ENCODE results near the gene RNF115. TPM values are rescaled to one million over a fixed set of nuclear protein-coding genes. Genes with fewer than 3 reads are reported as not detected.

Gene RNF115
- total and polyA plus RNA-seq, 2 of the 13 experiments (the other 11 are each of a cell fraction or from before 2014, with no cell fraction given), result 6.0 to 10.1 TPM

DNA sequence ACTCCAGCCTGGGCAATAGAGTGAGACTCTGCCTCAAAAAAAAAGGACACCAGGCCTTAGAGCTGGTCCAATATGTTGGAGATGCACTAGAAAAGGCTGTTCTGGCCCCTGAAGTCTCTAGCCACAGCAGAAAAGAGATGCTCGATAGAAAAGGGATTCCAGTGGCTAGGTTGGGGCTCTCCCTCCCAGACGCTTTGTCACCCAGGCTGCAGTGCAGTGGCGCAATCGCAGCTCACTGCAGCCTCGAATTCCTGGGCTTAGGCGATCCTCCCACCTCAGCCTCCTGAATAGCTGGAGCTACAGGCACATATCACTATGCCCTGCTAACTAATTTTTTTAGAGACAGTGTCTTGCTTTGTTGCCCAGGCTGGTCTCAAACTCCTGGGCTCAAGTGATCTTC, 135.0 kb downstream of the RNF115 start:
- no peak overlapping the region for H3K4me2 ChIP-seq (ENCODE audit: low read depth, low read length)
- ChIA-PET CTCF (ENCODE audit: low intra/inter-chr PET ratio, low total read pairs) (no interaction called here), POLR2A (interaction anchor here (5.3 kb wide), 1 partner anchor 19 kb away, joined by 45 read pairs; the partner anchor contains the start of gene PDZK1)
- no peaks in the 10 kb centered on the region for H3K27me3 ChIP-seq (ENCODE audit: control insufficient read depth in 1 of 2, insufficient read depth in 2 of 2, low read length in 2 of 2)
- no peak overlapping the region for H3K27ac ChIP-seq (ENCODE audit: extremely low read length, insufficient read depth, low read length)
- DNase-seq (ENCODE audit: low spot score) (no peak), FAIRE-seq (no peak), ATAC-seq (no peak)
- peaks cover 2% of the 10 kb centered on the region for H3K79me2 ChIP-seq (ENCODE audit: insufficient read depth, low read length)
- H2AFZ ChIP-seq (ENCODE audit: low read length), result no peak overlapping the region
- no peak overlapping the region for H3K4me3 ChIP-seq (replicated peaks in 1 of 3; ENCODE audit: insufficient read depth in 1 of 3, low read depth in 2 of 3, low read length in 3 of 3)
- peaks cover 5 to 24% of the 10 kb centered on the region in 2 experiments; a peak in 4 of 5 replicates for H3K36me3 ChIP-seq (replicated peaks in 1 of 2; ENCODE audit: control insufficient read depth in 1 of 2, insufficient read depth in 2 of 2, low read length in 2 of 2)
- H3K9ac ChIP-seq (ENCODE audit: insufficient read depth, low read depth, low read length), result no peak overlapping the region
- 94% methylated on average over 4 of the region's 6 CpGs for WGBS (ENCODE audit: low lambda C conversion rate)
- H4K20me1 ChIP-seq (ENCODE audit: insufficient read depth, low read length), result no peaks in the 10 kb centered on the region
- no peaks in the 10 kb centered on the region for H3K9me3 ChIP-seq (ENCODE audit: low read length)
- no TSS peak for BruUV-seq (replicated peaks)
- intact Hi-C loops (cut with micrococcal nuclease; ENCODE audit: unreplicated experiment) (no loop called here), in situ Hi-C loops (cut with HindIII; ENCODE audit: extremely low pct_ligation_motif_present, low pct_unique_long_range_greater_than_20kb) (no loop called here)
- TF ChIP-seq SIN3A (IDR thresholded peaks at IDR 0.05; ENCODE audit: borderline replicate concordance, low read depth, low read length), result no peak
- TF ChIP-seq, protein P1, sequence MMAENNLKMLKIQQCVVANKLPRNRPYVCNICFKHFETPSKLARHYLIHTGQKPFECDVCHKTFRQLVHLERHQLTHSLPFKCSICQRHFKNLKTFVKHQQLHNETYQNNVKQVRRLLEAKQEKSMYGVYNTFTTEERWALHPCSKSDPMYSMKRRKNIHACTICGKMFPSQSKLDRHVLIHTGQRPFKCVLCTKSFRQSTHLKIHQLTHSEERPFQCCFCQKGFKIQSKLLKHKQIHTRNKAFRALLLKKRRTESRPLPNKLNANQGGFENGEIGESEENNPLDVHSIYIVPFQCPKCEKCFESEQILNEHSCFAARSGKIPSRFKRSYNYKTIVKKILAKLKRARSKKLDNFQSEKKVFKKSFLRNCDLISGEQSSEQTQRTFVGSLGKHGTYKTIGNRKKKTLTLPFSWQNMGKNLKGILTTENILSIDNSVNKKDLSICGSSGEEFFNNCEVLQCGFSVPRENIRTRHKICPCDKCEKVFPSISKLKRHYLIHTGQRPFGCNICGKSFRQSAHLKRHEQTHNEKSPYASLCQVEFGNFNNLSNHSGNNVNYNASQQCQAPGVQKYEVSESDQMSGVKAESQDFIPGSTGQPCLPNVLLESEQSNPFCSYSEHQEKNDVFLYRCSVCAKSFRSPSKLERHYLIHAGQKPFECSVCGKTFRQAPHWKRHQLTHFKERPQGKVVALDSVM (CRISPR knock-in tag; IDR thresholded peaks at IDR 0.05), result peak; percentile 71; the same call in 1 of the 2 replicates
- peaks cover 33% of the 10 kb centered on the region for H3K4me1 ChIP-seq (ENCODE audit: insufficient read depth, low read length)

Small RNA genes lying within 50 kb of the gene (microRNA-seq; reads per million reads assigned to microRNA genes)
- gene MIR6736, result not detected

Small RNA genes lying within 50 kb of the gene (small RNA-seq; reads per million reads assigned to genes)
- gene MIR6736 (ENCODE audit: insufficient read depth in 2 of 3, insufficient read length in 3 of 3, low read depth in 2 of 3, low replicate concordance in 1 of 3), result 0 reads per million in 3 experiments

Other genes with a start within 250 kb of the RNF115 start
- gene GPR89A, start 216.1 kb downstream of the RNF115 start, total RNA-seq (2016; rRNA removed; fragmentation: Illumina TruSeq; extraction: Trizol), result 17.5 and 32.6 TPM in 2 replicates
- 16.7 and 23.4 TPM in 2 replicates for gene GPR89A, start 216.1 kb downstream of the RNF115 start, polyA plus RNA-seq (2011; rRNA removed)
- gene PDZK1, start 116.7 kb downstream of the RNF115 start, total RNA-seq (2016; rRNA removed; fragmentation: Illumina TruSeq; extraction: Trizol), result 46.4 and 65.0 TPM in 2 replicates
- 14.9 and 16.2 TPM in 2 replicates for gene PDZK1, start 116.7 kb downstream of the RNF115 start, polyA plus RNA-seq (2011; rRNA removed)
- gene CD160, start 104.6 kb downstream of the RNF115 start, total RNA-seq (2016; rRNA removed; fragmentation: Illumina TruSeq; extraction: Trizol), result not detected in 2 replicates
- gene CD160, start 104.6 kb downstream of the RNF115 start, polyA plus RNA-seq (2011; rRNA removed), result 0.04 and 0.09 TPM in 2 replicates
- 24.3 TPM in 2 replicates for gene POLR3C, start 105 bp upstream of the RNF115 start, total RNA-seq (2016; rRNA removed; fragmentation: Illumina TruSeq; extraction: Trizol)
- 15.0 and 15.5 TPM in 2 replicates for gene POLR3C, start 105 bp upstream of the RNF115 start, polyA plus RNA-seq (2011; rRNA removed)
- 2.6 TPM in 2 replicates for gene NUDT17, start 21.5 kb upstream of the RNF115 start, total RNA-seq (2016; rRNA removed; fragmentation: Illumina TruSeq; extraction: Trizol)
- 5.7 and 5.8 TPM in 2 replicates for gene NUDT17, start 21.5 kb upstream of the RNF115 start, polyA plus RNA-seq (2011; rRNA removed)
- 3.7 and 4.6 TPM in 2 replicates for gene PIAS3, start 35.0 kb upstream of the RNF115 start, total RNA-seq (2016; rRNA removed; fragmentation: Illumina TruSeq; extraction: Trizol)
- 8.0 and 9.7 TPM in 2 replicates for gene PIAS3, start 35.0 kb upstream of the RNF115 start, polyA plus RNA-seq (2011; rRNA removed)
- gene ANKRD35, start 61.8 kb upstream of the RNF115 start, total RNA-seq (2016; rRNA removed; fragmentation: Illumina TruSeq; extraction: Trizol), result 0.02 TPM in 1 of 2 replicates, not detected in the other
- not detected in 2 replicates for gene ANKRD35, start 61.8 kb upstream of the RNF115 start, polyA plus RNA-seq (2011; rRNA removed)
- 0.53 and 0.89 TPM in 2 replicates for gene ITGA10, start 86.0 kb upstream of the RNF115 start, total RNA-seq (2016; rRNA removed; fragmentation: Illumina TruSeq; extraction: Trizol)
- gene ITGA10, start 86.0 kb upstream of the RNF115 start, polyA plus RNA-seq (2011; rRNA removed), result 1.6 and 1.8 TPM in 2 replicates
- gene PEX11B, start 94.6 kb upstream of the RNF115 start, total RNA-seq (2016; rRNA removed; fragmentation: Illumina TruSeq; extraction: Trizol), result 21.6 and 26.2 TPM in 2 replicates
- 38.8 and 48.4 TPM in 2 replicates for gene PEX11B, start 94.6 kb upstream of the RNF115 start, polyA plus RNA-seq (2011; rRNA removed)
- gene RBM8A, start 103.4 kb upstream of the RNF115 start, total RNA-seq (2016; rRNA removed; fragmentation: Illumina TruSeq; extraction: Trizol), result 162 and 224 TPM in 2 replicates
- 75.2 and 106 TPM in 2 replicates for gene RBM8A, start 103.4 kb upstream of the RNF115 start, polyA plus RNA-seq (2011; rRNA removed)
- 8.1 and 10.9 TPM in 2 replicates for gene LIX1L, start 133.9 kb upstream of the RNF115 start, total RNA-seq (2016; rRNA removed; fragmentation: Illumina TruSeq; extraction: Trizol)
- gene LIX1L, start 133.9 kb upstream of the RNF115 start, polyA plus RNA-seq (2011; rRNA removed), result 19.4 and 24.9 TPM in 2 replicates
- 0.07 and 0.14 TPM in 2 replicates for gene ANKRD34A, start 140.5 kb upstream of the RNF115 start, total RNA-seq (2016; rRNA removed; fragmentation: Illumina TruSeq; extraction: Trizol)
- 0.05 and 0.07 TPM in 2 replicates for gene ANKRD34A, start 140.5 kb upstream of the RNF115 start, polyA plus RNA-seq (2011; rRNA removed)
- 12.4 and 15.3 TPM in 2 replicates for gene POLR3GL, start 140.6 kb upstream of the RNF115 start, total RNA-seq (2016; rRNA removed; fragmentation: Illumina TruSeq; extraction: Trizol)
- gene POLR3GL, start 140.6 kb upstream of the RNF115 start, polyA plus RNA-seq (2011; rRNA removed), result 10.8 and 11.5 TPM in 2 replicates
- gene TXNIP, start 172.5 kb upstream of the RNF115 start, total RNA-seq (2016; rRNA removed; fragmentation: Illumina TruSeq; extraction: Trizol), result 24.4 and 25.4 TPM in 2 replicates
- gene TXNIP, start 172.5 kb upstream of the RNF115 start, polyA plus RNA-seq (2011; rRNA removed), result 237 and 283 TPM in 2 replicates
- gene HJV, start 197.6 kb upstream of the RNF115 start, total RNA-seq (2016; rRNA removed; fragmentation: Illumina TruSeq; extraction: Trizol), result 0.15 and 0.18 TPM in 2 replicates
- gene HJV, start 197.6 kb upstream of the RNF115 start, polyA plus RNA-seq (2011; rRNA removed), result 0.03 TPM in 1 of 2 replicates, not detected in the other

All from HepG2 (cell line).